ENCODE results near the gene COG1.

COG1 gene

DNA sequence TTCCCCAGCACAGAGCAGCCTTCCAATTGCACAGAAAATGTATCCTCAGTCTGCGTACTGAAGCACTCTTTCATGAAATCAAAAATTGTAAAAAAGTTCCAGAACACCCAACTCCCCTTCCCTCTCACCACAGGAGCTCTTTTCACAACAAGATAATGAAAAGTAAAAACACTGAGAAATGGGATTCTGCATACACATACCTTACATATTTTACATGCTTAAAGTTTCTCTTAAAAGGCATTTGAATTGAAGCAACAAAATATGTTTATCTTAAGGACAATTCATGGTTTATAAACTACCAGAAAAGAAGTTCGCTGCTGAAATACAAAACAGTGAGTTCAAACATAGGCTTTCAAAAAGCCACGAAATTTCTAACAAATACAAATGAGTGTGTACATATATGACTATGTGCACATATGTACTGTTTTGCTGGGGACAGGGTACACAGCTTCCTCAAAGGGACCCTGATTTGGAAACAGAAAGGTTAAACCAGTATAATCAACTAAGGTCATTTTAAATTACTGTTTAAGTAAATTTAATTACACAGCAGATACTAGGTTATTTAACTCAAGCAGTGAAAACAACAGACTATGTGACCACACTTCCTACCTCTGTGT, 33.8 kb downstream of the COG1 start:
- DNase-seq (ENCODE audit: low read depth, low spot score): no peak
- peak overlapping the region; percentile 31 for H3K27ac ChIP-seq

DNA sequence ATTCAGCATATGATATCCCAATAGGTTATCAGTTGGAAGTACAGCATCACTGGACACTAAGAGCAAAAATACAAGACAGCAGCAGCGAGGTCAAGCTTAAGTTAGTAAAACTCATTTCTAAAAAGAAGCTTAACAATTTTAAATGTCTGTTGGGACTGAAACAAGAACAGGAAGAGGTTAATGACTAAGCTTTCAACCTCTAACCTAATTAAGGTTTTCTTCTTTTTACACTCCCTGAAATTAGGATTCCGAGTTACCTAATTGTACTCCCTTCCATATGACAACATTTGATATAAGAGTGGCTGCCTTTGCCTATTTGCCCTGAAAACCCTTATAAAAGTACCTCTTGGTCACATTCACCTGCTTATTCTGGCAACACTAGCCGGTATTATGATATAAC, 34.5 kb downstream of the COG1 start:
- DNase-seq (ENCODE audit: low read depth, low spot score): no peak
- H3K27ac ChIP-seq: peak overlapping the region; percentile 31

DNA sequence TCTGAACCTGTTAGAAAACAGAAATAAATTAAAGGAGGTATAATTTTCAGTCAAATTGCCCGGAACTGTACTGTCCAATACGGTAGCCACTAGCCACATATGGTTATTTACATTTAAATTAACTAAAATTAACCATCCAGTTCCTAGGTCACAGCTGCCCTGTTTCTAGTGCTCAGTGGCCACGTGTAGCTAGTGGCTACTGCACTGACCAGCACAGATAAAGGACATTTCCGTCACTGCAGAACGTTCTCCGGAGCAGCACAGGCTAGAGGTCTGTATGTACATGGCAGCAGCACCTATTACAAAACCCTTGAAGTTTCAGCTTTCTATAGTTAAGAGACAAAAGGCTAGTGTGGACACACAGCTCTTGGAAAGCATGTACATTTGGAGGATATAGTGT, 35.1 kb downstream of the COG1 start:
- DNase-seq (ENCODE audit: low read depth, low spot score): no peak
- H3K27ac ChIP-seq: peak overlapping the region; percentile 31

DNA sequence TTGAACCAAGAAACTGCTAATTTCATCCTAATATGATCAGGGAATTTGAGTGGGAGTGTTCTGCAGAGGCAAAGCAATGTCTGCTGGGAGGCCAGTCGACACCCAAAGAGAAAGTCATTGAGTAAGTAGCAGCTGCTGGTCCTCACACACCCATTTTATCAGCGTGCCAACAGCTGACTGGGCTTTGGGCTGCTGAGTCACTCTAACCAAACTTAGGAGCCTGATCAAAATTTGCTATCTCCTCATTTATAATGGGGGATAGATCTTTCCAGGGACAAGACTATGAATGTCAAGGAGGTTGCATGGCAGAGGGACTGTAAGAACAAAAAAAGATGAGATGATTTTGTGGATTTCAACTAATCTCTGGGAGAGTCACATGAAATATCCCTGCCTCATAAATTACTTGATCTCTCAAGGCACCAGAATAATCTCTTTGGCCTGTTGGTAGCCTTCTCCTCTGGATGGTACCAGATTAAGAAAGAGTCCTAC, 35.9 kb downstream of the COG1 start:
- DNase-seq (ENCODE audit: low read depth, low spot score): no peak
- peak overlapping the region; percentile 60 for H3K27ac ChIP-seq

DNA sequence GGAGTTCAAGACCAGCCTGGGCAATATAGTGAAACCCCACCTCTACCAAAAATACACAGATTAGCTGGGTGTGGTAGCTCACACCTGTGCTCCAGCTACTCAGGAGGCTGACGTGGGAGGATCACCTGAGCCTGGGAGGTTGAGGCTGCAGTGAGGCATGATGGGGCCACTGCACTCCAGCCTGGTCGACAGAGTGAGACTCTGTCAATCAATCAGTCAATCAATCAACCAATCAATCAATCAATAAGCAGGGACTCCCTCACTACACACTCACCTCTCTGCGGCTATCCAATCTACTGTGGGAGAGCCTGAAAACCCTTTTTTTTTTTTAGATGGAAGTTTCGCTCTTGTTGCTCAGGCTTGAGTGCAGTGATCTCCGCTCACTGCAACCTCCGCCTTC, 37.2 kb downstream of the COG1 start:
- H3K27ac ChIP-seq: no peak overlapping the region
- no peak for DNase-seq (ENCODE audit: low read depth, low spot score)

DNA sequence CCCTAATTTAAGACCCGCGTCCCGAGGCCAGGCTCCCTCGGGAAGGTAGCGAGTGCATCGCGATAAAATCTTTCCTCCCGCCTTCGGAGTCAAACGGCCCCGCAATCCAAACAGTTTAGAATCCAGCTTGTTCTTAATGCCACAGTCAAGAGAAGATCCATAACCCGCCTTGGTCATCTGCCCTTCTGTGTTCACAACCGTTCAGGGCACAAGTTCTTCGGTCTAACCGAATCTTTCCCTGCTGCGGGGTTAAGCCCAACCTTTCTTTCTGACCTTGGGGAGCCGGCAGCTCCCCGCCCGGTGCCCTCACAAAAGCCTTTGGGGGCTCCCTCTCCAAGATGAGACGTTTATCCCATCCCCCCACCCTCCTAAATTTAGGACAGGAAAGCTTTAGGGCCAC, 38.5 kb downstream of the COG1 start:
- H3K27ac ChIP-seq: peak overlapping the region; percentile 67
- no peak for DNase-seq (ENCODE audit: low read depth, low spot score)

DNA sequence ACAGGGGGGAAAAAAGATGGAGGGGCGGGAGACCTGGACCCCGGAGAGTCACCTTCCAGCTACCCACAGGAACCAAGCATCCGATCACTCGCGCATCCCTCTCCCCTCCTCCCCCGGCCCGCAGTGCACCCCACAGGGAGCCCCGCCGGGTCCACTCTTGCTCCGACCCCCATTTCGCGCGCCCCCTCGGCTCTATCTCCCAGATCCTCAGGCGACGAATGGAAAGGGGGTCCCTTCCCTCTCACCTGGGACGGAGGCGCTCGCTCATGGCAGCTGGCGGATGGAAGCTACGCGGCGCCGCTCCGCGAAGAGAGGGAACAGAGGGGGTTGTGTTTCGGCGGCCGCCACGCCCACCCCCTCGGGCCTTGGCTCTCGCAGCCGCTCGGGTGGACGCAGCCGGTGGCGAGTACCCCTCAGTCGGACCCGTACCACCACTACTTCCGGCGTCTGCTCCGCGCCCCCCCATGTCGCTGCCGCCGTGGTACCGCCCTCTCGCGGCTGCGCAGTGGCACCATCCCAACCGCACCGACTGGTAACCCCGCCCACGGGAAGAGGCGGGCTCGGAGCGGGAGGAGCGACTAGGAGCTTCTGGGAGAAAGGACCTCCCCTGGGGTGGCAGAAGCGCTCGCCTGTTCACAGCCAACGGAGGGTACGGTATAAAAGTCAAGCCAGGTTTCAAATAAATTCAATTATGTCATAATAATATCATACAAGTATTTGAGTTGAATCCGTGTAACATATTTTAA, 39.2 kb downstream of the COG1 start:
- peak; percentile 46 for DNase-seq (ENCODE audit: low read depth, low spot score)

DNA sequence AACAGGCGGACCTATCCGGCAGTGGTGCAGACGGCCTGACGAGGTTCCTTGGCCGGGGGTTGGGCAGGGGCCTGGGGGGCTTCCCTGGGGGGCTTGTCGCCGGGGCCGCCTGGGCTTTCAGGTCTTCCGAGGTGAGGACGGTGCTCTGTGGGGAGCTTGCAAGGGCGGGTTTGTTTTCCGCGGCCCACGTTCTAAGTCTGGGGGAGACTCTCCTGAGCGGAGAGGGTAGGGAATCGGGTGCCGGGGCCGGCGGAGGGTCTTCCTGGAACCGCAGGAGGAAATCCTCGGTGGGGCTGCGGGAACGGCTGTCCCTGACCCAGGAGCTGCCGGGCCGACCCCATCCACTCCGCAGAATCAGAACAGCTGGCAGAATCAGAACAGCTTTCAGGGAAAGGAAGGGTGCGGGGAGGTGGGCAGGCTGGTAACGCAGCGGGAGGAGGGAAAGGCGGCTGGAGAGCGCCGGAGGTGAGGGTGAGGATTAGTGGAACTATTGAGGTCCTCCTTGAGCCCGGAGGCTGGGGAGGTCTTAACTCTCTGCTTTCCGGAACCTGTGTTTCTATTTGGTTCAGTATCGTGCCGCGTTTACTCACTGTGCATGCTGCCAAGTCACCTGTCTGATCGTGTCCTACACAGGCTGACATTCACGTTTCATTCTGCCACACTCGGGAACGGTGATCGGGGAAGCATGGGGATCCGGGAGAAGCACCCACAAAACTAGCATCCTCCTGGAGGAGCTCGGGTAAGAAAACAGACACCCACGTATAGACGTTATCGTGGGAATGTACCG, 39.9 kb downstream of the COG1 start:
- peak overlapping the region; percentile 67 for H3K27ac ChIP-seq
- DNase-seq (ENCODE audit: low read depth, low spot score): no peak

More for the DNA sequence above, 39.2 kb downstream of the COG1 start:
- H3K27ac ChIP-seq: peak overlapping the region; percentile 67

DNA sequence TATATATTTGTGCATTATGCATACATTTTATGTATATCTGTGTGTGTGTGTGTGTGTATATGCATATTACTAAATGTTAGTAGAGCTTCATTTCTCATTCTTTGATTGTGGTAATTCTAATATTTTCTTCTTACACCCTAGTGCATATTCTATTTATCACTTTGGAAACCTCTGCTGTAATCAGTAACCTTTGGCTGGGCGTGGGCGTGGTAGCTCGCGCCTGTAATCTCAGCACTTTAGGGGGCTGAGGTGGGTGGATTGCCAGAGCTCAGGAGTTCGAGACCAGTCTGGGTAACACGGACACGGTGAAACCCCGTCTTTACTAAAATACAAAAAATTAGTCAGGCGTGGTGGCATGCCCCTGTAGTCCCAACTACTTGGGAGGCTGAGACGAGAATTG, 41.9 kb downstream of the COG1 start:
- DNase-seq (ENCODE audit: low read depth, low spot score): no peak
- no peak overlapping the region for H3K27ac ChIP-seq

DNA sequence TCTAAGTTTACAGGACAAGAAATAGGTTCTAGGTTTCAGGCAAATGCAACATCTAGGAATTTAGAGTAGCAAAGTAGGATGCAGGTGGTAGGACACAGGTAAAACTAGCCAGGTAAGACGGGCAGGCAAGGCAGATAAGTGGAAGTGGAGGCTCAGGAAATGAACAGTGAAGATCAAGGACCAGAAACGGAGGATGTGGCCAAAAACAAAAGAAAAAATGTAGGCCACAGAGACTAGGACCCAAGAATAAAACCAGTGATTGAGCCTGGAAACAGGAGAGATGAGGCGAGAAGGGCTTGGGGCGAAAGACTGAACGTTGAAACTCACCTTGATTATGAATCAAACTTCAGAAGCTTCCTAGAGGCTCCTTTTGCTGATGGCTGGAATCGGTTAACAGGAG, 44.9 kb downstream of the COG1 start:
- no peak for DNase-seq (ENCODE audit: low read depth, low spot score)
- H3K27ac ChIP-seq: no peak overlapping the region

DNA sequence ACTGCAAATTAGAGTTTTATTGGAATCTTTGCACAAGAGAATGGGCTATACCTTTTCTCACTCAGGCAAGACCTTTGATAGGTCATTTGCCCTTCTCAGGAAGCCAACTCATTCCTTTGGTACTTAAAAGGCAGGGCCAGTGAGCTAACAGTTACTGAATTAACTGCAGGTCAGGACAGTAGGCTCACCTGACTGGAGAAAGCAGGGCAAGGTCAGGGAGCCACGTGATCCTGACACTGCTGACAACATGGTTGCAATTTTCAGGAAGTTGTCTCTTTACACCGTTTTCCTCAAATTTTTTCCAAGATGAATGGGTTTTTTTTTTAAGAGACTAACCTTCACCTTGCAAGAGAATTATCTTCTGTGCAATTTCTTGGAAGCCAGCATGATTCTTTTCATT, 47.7 kb downstream of the COG1 start:
- DNase-seq (ENCODE audit: low read depth, low spot score): no peak
- peak overlapping the region; percentile 40 for H3K27ac ChIP-seq

DNA sequence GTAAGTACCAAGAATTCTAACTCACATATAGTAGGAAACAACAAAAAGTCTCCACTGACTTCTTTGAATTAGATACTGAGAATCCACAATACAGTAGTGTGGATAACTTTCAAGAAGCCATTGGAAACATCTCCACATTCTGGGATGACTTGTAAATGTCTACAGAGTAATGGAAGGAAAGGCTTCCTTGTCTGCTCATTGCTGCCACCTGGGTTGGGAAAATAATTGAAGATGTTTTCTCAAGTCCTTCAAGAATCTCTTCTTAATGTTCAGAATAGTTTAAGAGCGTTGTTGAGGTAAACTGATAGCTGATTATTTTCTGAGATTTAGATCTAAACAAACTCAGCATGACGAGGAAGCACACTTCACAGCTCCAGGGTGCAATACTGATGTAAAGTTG, 54.9 kb downstream of the COG1 start:
- DNase-seq (ENCODE audit: low read depth, low spot score): no peak

DNA sequence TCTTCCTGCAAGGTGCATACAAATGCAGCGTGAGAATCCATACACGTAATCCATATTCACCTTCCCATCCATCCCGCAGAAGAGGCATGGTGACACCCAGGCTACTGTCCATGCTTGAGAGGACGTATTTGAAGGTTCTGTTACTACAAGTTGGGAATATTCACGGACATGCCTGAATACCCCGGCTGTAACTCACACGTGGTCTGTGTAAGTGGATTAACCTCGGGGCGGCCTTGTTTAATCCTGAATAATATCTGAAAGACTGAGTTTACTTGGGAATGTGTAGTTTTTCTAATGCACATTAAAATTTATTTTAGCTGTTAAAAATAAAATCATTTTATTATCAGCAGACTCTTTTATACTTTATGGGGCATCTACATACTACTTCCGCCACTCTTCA, 55.7 kb downstream of the COG1 start:
- H3K27ac ChIP-seq: no peak overlapping the region
- DNase-seq (ENCODE audit: low read depth, low spot score): no peak

More for the DNA sequence above, 54.9 kb downstream of the COG1 start:
- no peak overlapping the region for H3K27ac ChIP-seq

DNA sequence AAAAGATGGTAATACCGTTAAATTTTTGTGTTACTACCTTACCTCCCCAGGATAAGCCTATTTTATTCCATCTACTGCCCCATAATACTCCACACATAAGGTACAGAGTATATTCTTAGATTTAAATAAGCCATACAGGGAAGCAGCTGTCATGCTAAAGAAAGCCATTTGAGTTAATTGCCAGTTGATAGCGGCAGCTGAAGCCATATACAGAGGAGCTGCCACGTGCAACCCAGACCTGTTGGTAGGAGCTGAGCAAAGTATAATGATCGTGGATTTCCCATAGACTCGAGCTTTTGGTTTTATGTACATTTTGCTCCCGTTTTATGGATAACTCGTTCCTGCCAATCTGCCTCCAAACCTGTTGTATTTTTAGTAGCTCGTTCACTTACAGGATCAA, 56.8 kb downstream of the COG1 start:
- no peak overlapping the region for H3K27ac ChIP-seq
- DNase-seq (ENCODE audit: low read depth, low spot score): no peak

DNA sequence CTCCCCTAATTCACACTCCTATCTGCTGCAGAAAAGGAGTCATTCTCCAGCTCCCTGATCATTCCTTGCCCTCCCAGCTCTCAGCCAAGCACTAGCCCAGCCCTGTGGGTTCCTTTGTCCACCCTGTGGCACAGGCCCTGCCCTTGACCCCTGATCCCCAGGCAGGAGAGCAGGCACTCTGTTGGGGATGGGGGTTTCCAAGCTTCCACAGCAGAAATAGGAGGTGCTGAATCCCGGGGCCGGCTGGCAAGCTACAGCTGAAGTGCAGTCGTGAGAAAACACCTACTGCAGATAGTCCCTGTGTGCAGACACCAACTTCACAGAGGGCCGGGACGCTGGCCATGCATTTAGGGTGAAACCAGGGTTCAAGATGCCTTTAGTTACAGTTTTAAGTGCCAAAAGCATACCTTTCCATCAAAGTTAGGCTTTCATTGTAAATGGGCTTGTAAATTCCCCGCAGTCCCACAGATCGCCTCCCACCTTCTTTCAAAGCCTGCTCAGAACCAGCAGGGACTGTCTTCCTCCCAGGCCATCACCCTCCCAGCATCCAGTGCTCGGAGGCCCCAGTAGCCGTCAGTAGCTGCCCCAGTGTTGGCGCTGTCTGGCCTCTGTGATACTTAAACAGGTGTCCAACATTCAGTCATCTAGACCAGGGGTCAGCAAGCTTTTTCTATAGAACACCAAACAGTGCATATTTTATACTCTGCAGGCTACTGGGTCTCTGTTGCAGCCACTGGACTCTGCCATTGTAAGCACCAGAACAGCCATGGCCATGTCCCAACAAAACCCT, 58.2 kb downstream of the COG1 start:
- DNase-seq (ENCODE audit: low read depth, low spot score): no peak
- no peak overlapping the region for H3K27ac ChIP-seq

DNA sequence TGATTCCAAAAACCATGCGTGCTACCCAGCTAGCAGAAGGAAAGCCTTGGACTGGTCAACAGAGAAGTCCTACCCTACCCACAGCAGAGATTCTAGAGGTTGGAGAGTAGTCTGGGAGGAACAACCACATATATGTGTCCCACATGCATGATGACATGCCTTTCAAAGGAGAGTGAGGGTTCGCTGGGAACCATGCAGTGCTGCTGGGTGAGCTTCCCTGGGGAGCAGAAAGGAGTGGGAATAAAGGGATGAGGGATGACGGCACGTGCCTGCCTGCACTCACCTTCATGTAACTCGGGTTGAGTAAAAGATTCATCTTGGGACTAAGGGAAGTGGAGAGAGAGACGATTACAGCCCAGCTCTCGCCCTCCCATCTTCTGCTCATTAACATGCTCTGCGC, 59.0 kb downstream of the COG1 start:
- no peak for DNase-seq (ENCODE audit: low read depth, low spot score)
- H3K27ac ChIP-seq: no peak overlapping the region

DNA sequence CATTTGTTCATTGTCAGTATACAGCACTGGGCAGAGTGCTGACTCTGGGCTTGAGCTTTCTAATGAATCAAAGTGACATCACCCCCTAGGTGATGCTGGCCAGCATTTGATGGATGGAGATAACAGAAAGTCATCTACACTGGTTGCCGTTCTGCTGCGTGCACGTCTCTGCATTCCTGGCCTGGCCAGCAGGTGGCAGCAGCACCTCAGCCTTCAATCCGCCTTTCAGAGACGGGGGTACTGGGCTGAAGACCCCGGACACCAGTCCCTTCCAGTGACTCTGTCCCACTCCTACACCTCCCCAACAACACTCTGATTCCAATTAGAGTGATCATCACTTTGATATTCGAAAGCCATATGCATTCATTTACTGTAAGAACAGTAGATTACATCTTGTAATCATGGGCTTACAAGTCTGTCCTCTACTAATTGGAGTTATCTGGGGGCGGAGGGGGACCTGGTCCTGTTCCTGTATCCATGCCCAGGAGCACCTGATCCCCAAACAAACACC, 62.9 kb downstream of the COG1 start:
- no peak overlapping the region for H3K27ac ChIP-seq
- no peak for DNase-seq (ENCODE audit: low read depth, low spot score)

DNA sequence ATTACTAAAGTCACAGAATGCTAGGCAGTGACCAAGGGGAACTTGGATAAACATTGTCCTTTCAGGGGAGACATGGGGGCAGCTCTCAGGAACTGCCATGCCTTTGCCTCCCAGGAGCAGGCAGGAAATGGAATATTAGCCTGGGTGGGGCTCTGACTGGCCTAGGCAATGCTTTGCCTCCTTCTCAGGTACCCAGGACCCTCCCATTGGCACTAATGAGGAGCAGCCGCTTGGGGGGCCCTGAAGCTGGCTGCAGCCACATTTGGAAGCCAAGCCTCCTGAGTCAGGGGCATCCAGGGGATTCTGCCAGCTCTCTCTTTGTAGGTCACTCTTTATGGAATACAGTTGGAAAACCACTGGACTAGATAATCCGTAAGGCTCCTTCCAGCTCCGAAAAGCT, 63.4 kb downstream of the COG1 start:
- no peak overlapping the region for H3K27ac ChIP-seq
- no peak for DNase-seq (ENCODE audit: low read depth, low spot score)

DNA sequence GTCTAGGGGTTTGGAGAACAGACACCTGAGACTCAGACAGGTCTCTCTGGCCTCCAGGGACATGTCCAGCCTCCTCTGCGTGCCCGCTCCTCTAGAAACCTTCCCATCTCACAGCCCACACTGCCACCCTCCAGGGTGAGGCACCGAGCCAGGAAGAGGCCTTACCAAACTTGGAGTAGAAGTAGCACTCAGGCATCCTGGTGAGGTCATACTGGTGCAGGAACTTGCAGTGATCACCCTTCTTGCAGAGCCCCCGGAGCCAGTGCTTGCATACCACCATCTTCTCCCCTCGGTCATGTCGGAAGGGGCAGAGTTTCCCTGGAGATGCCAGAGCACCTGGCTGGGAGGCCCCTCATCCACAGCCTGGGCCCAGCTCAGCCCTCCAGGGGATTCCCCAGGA, 64.7 kb downstream of the COG1 start:
- no peak for DNase-seq (ENCODE audit: low read depth, low spot score)
- no peak overlapping the region for H3K27ac ChIP-seq

Measured in epithelial cell of prostate (primary cell).